Adrenal gland (tissue), 5 donors: ENCODE results near the gene VMO1.

ENCODE experiments used
- POLR2A ChIP-seq, 2 donors: fragments of 450-650 bp; IDR thresholded peaks; one replicate each; pipeline ENCODE4 v1.6.1; 2017; ENCODE audit warnings: antibody characterized with exemption in 2 of 2, mild to moderate bottlenecking in 2 of 2, moderate library complexity in 1 of 2
- TF ChIP-seq, protein P1 (sequence below), 6 experiments: fragments of 450-650 bp in 4 of 6; fragments of 200-600 bp in 2 of 6; sonication (generic) in 1 of 6; IDR thresholded peaks; 1 replicate in 5 of 6; 2 replicates in 1 of 6; pipeline versions ENCODE4 v1.5.1 to v1.8.0; 2016 to 2021; ENCODE audit warnings: antibody characterized with exemption in 6 of 6, mild to moderate bottlenecking in 2 of 6, moderate library complexity in 1 of 6
- donor health status: DM: no; HTN: no; CAD: no.

DNA sequence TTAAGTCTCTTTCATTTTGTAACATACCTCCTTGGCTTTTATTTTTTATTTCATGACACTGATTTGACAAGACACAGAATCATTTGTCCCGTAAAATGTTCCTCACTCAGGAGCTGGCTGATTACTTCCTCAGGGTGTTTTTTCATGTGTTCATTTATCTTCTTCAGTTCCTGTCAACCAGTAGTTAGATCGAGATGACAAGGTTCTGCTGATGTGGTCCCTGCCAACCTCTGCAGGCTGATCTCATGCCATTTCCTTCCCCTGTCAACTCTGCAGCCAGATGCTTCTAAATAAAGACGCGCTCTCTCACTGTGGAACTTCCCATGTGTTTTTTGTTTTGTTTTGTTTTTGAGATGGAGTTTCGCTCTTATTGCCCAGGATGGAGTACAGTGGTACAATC, 38.3 kb downstream of the VMO1 start:
- TF ChIP-seq, protein P1, sequence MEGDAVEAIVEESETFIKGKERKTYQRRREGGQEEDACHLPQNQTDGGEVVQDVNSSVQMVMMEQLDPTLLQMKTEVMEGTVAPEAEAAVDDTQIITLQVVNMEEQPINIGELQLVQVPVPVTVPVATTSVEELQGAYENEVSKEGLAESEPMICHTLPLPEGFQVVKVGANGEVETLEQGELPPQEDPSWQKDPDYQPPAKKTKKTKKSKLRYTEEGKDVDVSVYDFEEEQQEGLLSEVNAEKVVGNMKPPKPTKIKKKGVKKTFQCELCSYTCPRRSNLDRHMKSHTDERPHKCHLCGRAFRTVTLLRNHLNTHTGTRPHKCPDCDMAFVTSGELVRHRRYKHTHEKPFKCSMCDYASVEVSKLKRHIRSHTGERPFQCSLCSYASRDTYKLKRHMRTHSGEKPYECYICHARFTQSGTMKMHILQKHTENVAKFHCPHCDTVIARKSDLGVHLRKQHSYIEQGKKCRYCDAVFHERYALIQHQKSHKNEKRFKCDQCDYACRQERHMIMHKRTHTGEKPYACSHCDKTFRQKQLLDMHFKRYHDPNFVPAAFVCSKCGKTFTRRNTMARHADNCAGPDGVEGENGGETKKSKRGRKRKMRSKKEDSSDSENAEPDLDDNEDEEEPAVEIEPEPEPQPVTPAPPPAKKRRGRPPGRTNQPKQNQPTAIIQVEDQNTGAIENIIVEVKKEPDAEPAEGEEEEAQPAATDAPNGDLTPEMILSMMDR (IDR thresholded peaks at IDR 0.05) = no peak
- no peak for TF ChIP-seq POLR2A (IDR thresholded peaks at IDR 0.05)
